Spleen (tissue), 11 donors: ENCODE measurements around the gene YLPM1. TPM values are rescaled to one million over a fixed set of nuclear protein-coding genes. Genes with fewer than 3 reads are reported as not detected.

Experiments used
- DNase-seq: peaks from one replicate; pipeline ENCODE4 v3.0.0-alpha.2; 2020
- H3K27ac ChIP-seq, 8 donors: fragments of 200-600 bp; sonication (generic) in 7 of 8; 1 replicate in 4 of 8; 2 replicates in 4 of 8; pipeline versions ENCODE4 v1.5.0 to v1.8.0; 2016 to 2021; ENCODE audit warnings: inconsistent platforms in 4 of 8, mild to moderate bottlenecking in 4 of 8, moderate library complexity in 1 of 8
- H3K27me3 ChIP-seq, 7 donors: fragments of 200-600 bp; sonication (generic) in 6 of 7; replicated peaks in 1 of 7; 1 replicate in 4 of 7; 2 replicates in 3 of 7; pipeline versions ENCODE4 v1.5.0 to v1.8.0; 2016 to 2021; ENCODE audit warnings: inconsistent platforms in 3 of 7, mild to moderate bottlenecking in 1 of 7
- H3K36me3 ChIP-seq, 6 donors: fragments of 200-600 bp; sonication (generic) in 5 of 6; 1 replicate in 4 of 6; 2 replicates in 2 of 6; pipeline versions ENCODE4 v1.5.0 to v1.8.0; 2016 to 2021; ENCODE audit warnings: inconsistent platforms in 2 of 6
- H3K4me1 ChIP-seq, 6 donors: fragments of 200-600 bp; sonication (generic) in 5 of 6; 1 replicate in 3 of 6; 2 replicates in 3 of 6; pipeline versions ENCODE4 v1.5.0 to v1.8.0; 2016 to 2021; ENCODE audit warnings: inconsistent platforms in 3 of 6
- H3K4me3 ChIP-seq, 8 donors: fragments of 200-600 bp; sonication (generic) in 7 of 8; 1 replicate in 4 of 8; 2 replicates in 4 of 8; pipeline versions ENCODE4 v1.5.0 to v1.8.0; 2016 to 2021; ENCODE audit warnings: inconsistent platforms in 4 of 8, mild to moderate bottlenecking in 4 of 8, moderate library complexity in 2 of 8
- H3K9me3 ChIP-seq, 8 donors: fragments of 200-600 bp; sonication (generic) in 7 of 8; 1 replicate in 4 of 8; 2 replicates in 4 of 8; pipeline versions ENCODE4 v1.5.0 to v1.8.0; 2016 to 2021; ENCODE audit warnings: inconsistent platforms in 4 of 8
- POLR2A ChIP-seq, 3 donors: fragments of 450-650 bp; IDR thresholded peaks; one replicate each; pipeline ENCODE4 v1.5.1; 2017; ENCODE audit warnings: antibody characterized with exemption in 3 of 3, mild to moderate bottlenecking in 1 of 3
- POLR2AphosphoS5 ChIP-seq, 3 donors: sonication (generic); formaldehyde crosslinking; IDR thresholded peaks; one replicate each; pipeline ENCODE4 v1.5.1; 2017; ENCODE audit warnings: antibody characterized with exemption in 3 of 3
- WGBS, 5 donors: extraction: QIAGEN DNeasy Blood & Tissue Kit in 3 of 5; methylation state at CpG; one replicate each; pipeline versions ENCODE4 v1.1.5 to v1.1.7; 2013 to 2018; 5-methylcytosine and 5-hydroxymethylcytosine counted together
- intact Hi-C: fragments of 100-400 bp; cut with DNase I; formaldehyde crosslinking; loops from one replicate; pipeline ENCODE4 v1.15.0; 2023; ENCODE audit warnings: low total_unique reads
- polyA plus RNA-seq, 3 donors: library from polyadenylated mRNA; stranded (reverse); fragments of 200-250 nt; gene quantifications; one replicate each; pipeline ENCODE4 v1.2.1, GENCODE V29; 2013
- total RNA-seq, 7 donors: library from RNA; depleted of rRNA in 3 of 7; stranded (reverse); fragments of >200 nt in 3 of 7; fragmentation: NEBNext Ultra II Directional in 4 of 7; extraction: Animal tissue kit (Norgen Biotek cat#: 25700) in 4 of 7; gene quantifications; one replicate each; pipeline versions ENCODE4 v1.1.0 to v1.2.1, GENCODE V29; 2016 to 2021
- TF ChIP-seq, protein P1 (sequence below), 11 experiments: fragments of 200-600 bp in 7 of 11; fragments of 450-650 bp in 4 of 11; sonication (generic) in 4 of 11; IDR thresholded peaks in 8 of 11; conservative IDR thresholded peaks in 3 of 11; 1 replicate in 7 of 11; 2 replicates in 4 of 11; pipeline versions ENCODE4 v1.4.0 to v1.8.0; 2016 to 2021; ENCODE audit warnings: antibody characterized with exemption in 11 of 11, inconsistent platforms in 4 of 11, mild to moderate bottlenecking in 1 of 11
- donor health status: healthy with polysubstance abuse.
- donor health status: DM: no; HTN: no; CAD: no; lungs with moderate emphysema.
- donor health status: DM: no; HTN: no; CAD: no.
- donor health status: Bipolar disorder and iron deficiency.
- donor health status: healthy.
- donor health status: DM: no; HTN: no; CAD: no.
- donor health status: DM: yes; HTN: yes; CAD: no.

YLPM1 gene
- total and polyA plus RNA-seq, 10 donors, result 12.1 to 100 (median 71.1) TPM

DNA sequence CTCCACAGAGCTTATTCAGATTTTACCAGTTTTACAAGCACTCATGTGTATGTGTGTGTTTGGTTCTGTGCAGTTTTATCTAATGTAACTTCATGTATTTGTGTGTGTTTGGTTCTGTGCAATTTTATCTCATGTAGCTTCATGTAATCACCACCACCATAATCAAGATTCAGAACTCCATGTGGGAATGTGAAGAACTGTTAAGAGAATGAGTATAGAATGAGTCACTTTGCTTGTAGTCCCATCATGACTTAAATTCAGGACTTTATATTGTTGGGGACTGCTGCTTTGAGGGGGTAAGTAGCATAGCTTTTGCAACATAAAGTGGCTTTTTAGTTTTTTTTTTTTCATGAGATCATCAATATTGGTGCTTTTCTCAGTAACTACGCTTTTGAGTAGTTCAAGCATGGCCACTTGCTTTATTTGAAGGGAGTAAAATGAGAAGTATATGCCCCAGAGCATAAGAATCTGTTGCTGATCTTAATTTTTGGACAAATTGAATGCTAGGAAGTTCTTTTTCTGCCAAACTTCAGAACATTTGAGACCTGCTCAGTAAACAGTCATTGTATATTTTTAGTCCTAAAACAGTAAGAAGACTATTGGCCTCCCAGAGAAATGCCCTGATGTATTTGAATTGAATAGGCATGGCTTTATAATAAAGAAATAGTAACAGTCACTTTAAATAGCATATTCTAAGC, 84.0 kb downstream of the YLPM1 start:
- DNase-seq, result no peak
- Histone ChIP-seq H3K9me3 (no peaks in the 10 kb centered on the region), H3K4me3 (no peak overlapping the region), H3K4me1 (peaks cover 0 to 9% (median 2%) of the 10 kb centered on the region in 6 donors), H3K36me3 (no peaks in the 10 kb centered on the region), H3K27me3 (no peaks in the 10 kb centered on the region), H3K27ac (no peak overlapping the region)
- WGBS, 5 donors, result 93 to 97% (median 97%) methylated on average over 1 of the region's 1 CpG
- intact Hi-C loops, result no loop called here
- TF ChIP-seq POLR2A (IDR thresholded peaks at IDR 0.05), result no peak
- TF ChIP-seq, protein P1, sequence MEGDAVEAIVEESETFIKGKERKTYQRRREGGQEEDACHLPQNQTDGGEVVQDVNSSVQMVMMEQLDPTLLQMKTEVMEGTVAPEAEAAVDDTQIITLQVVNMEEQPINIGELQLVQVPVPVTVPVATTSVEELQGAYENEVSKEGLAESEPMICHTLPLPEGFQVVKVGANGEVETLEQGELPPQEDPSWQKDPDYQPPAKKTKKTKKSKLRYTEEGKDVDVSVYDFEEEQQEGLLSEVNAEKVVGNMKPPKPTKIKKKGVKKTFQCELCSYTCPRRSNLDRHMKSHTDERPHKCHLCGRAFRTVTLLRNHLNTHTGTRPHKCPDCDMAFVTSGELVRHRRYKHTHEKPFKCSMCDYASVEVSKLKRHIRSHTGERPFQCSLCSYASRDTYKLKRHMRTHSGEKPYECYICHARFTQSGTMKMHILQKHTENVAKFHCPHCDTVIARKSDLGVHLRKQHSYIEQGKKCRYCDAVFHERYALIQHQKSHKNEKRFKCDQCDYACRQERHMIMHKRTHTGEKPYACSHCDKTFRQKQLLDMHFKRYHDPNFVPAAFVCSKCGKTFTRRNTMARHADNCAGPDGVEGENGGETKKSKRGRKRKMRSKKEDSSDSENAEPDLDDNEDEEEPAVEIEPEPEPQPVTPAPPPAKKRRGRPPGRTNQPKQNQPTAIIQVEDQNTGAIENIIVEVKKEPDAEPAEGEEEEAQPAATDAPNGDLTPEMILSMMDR (IDR thresholded peaks at IDR 0.05 in 8 of 11, conservative IDR thresholded peaks at IDR 0.05 in 3 of 11), result no peak

DNA sequence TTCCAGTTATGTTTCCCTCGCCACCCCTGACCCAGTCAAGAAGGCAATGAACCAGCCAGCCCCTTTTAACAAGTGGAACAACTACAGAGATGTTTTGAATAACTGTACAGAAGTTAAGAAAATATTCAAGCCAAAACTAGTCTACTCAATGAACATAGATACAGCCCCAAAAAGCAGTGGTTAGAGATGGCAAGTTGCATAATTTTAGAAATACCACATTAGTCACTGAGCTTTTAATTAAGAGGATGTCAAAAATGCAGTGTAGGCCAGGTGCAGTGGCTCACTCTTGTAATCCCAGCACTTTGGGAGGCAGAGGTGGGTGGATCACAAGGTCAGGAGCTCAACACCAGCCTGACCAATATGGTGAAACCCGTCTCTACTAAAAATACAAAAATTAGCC, 85.7 kb downstream of the YLPM1 start:
- no peaks in the 10 kb centered on the region for H3K9me3 ChIP-seq
- H3K27me3 ChIP-seq, result no peaks in the 10 kb centered on the region
- no peak overlapping the region for H3K27ac ChIP-seq
- no peak overlapping the region for H3K4me3 ChIP-seq
- no peaks in the 10 kb centered on the region for H3K36me3 ChIP-seq
- no peak for DNase-seq
- peaks cover 0 to 16% (median 8%) of the 10 kb centered on the region in 6 donors for H3K4me1 ChIP-seq
- intact Hi-C loops, result no loop called here
- TF ChIP-seq POLR2AphosphoS5 (IDR thresholded peaks at IDR 0.05) (no peak), POLR2A (IDR thresholded peaks at IDR 0.05) (no peak)
- TF ChIP-seq, protein P1 (IDR thresholded peaks at IDR 0.05 in 8 of 11, conservative IDR thresholded peaks at IDR 0.05 in 3 of 11), result no peak
- 75 to 88% (median 85%) methylated on average over 2 of the region's 2 CpGs for WGBS, 5 donors

DNA sequence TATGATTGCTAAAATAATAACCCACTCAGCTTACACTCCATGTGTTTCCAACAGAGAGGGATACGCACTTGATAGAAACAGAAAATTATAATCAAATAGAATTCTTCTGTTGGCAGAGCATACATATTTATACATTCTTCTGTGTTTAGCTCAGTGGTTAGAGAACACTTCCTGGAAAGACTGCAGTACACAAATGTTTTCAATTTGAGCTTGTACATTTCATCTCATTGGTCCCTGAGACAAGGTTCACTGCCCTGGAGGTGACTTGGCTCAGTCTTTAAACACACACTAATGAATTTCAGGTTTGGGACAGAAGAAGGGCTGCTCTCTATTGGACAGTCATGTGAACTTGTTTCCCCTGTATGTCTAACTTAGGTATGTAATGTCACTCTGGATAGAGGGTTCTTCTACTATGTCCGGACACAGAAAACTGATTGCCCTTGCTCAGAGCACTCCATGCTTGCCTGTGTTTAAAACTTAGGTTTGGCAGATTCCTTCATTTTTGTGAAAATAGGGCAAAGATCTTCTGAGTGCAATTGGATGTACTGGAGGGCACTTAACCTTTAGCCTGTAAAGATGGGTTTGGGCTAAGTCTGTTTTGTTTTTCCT, 89.9 kb downstream of the YLPM1 start:
- Histone ChIP-seq H3K4me1 (peaks cover 0 to 39% (median 16%) of the 10 kb centered on the region in 6 donors), H3K9me3 (no peaks in the 10 kb centered on the region), H3K27me3 (no peaks in the 10 kb centered on the region), H3K36me3 (no peaks in the 10 kb centered on the region), H3K27ac (peak overlapping the region in 3 of 8 donors; percentile 14 to 75 (median 31)), H3K4me3 (no peak overlapping the region)
- intact Hi-C loops, result no loop called here
- WGBS, 5 donors, result 41 to 84% (median 81%) methylated on average over 2 of the region's 2 CpGs
- TF ChIP-seq POLR2A (IDR thresholded peaks at IDR 0.05) (no peak), POLR2AphosphoS5 (IDR thresholded peaks at IDR 0.05) (peak in 1 of 3 donors; percentile 35)
- TF ChIP-seq, protein P1 (IDR thresholded peaks at IDR 0.05 in 8 of 11, conservative IDR thresholded peaks at IDR 0.05 in 3 of 11), result no peak
- DNase-seq, result no peak

DNA sequence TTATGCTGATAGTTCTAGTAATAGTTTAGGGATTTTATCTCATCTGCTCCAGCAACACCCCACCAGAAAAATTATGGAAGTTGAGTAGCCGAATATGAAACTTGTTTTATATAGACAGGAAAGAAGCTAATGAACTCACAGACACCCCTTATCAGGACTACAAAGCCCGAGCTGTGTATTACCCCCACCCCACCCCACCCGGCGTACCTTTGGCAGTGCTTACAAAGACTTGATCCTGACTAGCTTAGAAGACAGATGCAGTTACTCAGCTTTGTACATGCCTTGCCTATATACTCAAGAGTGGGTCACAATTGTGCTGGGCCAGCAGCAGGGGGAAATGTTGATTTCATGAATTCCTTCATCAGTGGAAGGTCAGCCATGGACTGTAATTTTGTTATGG, 90.5 kb downstream of the YLPM1 start:
- Histone ChIP-seq H3K4me1 (peaks cover 0 to 39% (median 16%) of the 10 kb centered on the region in 6 donors), H3K36me3 (no peaks in the 10 kb centered on the region), H3K27ac (peak overlapping the region in 3 of 8 donors; percentile 14 to 75 (median 31)), H3K9me3 (no peaks in the 10 kb centered on the region), H3K27me3 (no peaks in the 10 kb centered on the region), H3K4me3 (no peak overlapping the region)
- 44 to 67% (median 53%) methylated on average over 4 of the region's 4 CpGs for WGBS, 5 donors
- TF ChIP-seq POLR2A (IDR thresholded peaks at IDR 0.05), result no peak
- TF ChIP-seq POLR2AphosphoS5 (IDR thresholded peaks at IDR 0.05), result no peak
- TF ChIP-seq, protein P1 (IDR thresholded peaks at IDR 0.05 in 8 of 11, conservative IDR thresholded peaks at IDR 0.05 in 3 of 11), result no peak
- intact Hi-C loops, result no loop called here
- DNase-seq, result no peak
